GM23338 (cell line): Measurements from ENCODE around the gene NKAIN2. TPM values are rescaled to one million over a fixed set of nuclear protein-coding genes. Genes with fewer than 3 reads are reported as not detected.

Experiments used
- ATAC-seq: fragments of 200-7000 bp; cut with Tn5 transposase; 3 replicates; pipeline ENCODE4 v1.9.1; 2020
- DNase-seq: peaks from one replicate; pipeline ENCODE4 v3.0.0-alpha.2; 2015; ENCODE audit warnings: low spot score
- H2AFZ ChIP-seq: fragments of 200-600 bp; sonication (generic); 2 replicates; pipeline ENCODE4 v1.8.0; 2016; ENCODE audit warnings: antibody characterized with exemption, mild to moderate bottlenecking, moderate library complexity
- H3F3A ChIP-seq: fragments of 200-600 bp; sonication (generic); replicated peaks from 2 replicates; pipeline ENCODE4 v1.8.0; 2017; ENCODE audit warnings: antibody characterized with exemption, mixed run types, low read depth
- H3K27ac ChIP-seq: fragments of 200-600 bp; sonication (generic); 2 replicates; pipeline ENCODE4 v1.6.1; 2016; ENCODE audit warnings: low read depth
- H3K27me3 ChIP-seq: fragments of 200-600 bp; sonication (generic); 2 replicates; pipeline ENCODE4 v1.8.0; 2016; ENCODE audit warnings: mild to moderate bottlenecking, mixed run types, moderate library complexity; ENCODE audit not compliant: insufficient read depth
- H3K36me3 ChIP-seq: fragments of 200-600 bp; sonication (generic); 2 replicates; pipeline ENCODE4 v1.8.0; 2016; ENCODE audit warnings: mild to moderate bottlenecking; ENCODE audit not compliant: insufficient read depth
- H3K4me1 ChIP-seq: fragments of 200-600 bp; sonication (generic); 2 replicates; pipeline ENCODE4 v1.8.0; 2016; ENCODE audit warnings: mild to moderate bottlenecking, moderate library complexity; ENCODE audit not compliant: insufficient read depth
- H3K4me2 ChIP-seq: fragments of 200-600 bp; sonication (generic); 2 replicates; pipeline ENCODE4 v1.7.1; 2017; ENCODE audit warnings: mixed run types
- H3K4me3 ChIP-seq: fragments of 200-600 bp; sonication (generic); 2 replicates; pipeline ENCODE4 v1.6.1; 2016; ENCODE audit warnings: mixed run types
- H3K79me2 ChIP-seq: fragments of 200-600 bp; sonication (generic); replicated peaks from 2 replicates; pipeline ENCODE4 v1.8.0; 2017; ENCODE audit warnings: mild to moderate bottlenecking; ENCODE audit not compliant: insufficient read depth
- H3K9me2 ChIP-seq: fragments of 200-600 bp; sonication (generic); 2 replicates; pipeline ENCODE4 v1.8.0; 2017; ENCODE audit not compliant: insufficient read depth
- H4K20me1 ChIP-seq: fragments of 200-600 bp; sonication (generic); replicated peaks from 2 replicates; pipeline ENCODE4 v1.8.0; 2017; ENCODE audit warnings: mild to moderate bottlenecking; ENCODE audit not compliant: insufficient read depth
- H3K27ac Mint-ChIP-seq: 2 replicates; pipeline ENCODE4 v1.8.0; 2020; ENCODE audit warnings: inconsistent platforms, mild to moderate bottlenecking, moderate library complexity, mixed read lengths
- H3K27me3 Mint-ChIP-seq: 3 replicates; pipeline ENCODE4 v1.8.0; 2022; ENCODE audit warnings: low read depth, mild to moderate bottlenecking, moderate library complexity, mixed read lengths, inconsistent platforms; ENCODE audit not compliant: insufficient read depth, poor library complexity
- H3K36me3 Mint-ChIP-seq: 3 replicates; pipeline ENCODE4 v1.8.0; 2021; ENCODE audit warnings: low read depth, mild to moderate bottlenecking, inconsistent platforms, moderate library complexity, mixed read lengths
- H3K4me1 Mint-ChIP-seq: 3 replicates; pipeline ENCODE4 v1.8.0; 2020; ENCODE audit warnings: mild to moderate bottlenecking, inconsistent platforms, mixed read lengths
- H3K4me3 Mint-ChIP-seq: 3 replicates; pipeline ENCODE4 v1.8.0; 2021; ENCODE audit warnings: moderate library complexity, mild to moderate bottlenecking, inconsistent platforms, mixed read lengths
- H3K9me3 Mint-ChIP-seq: 3 replicates; pipeline ENCODE4 v1.8.0; 2020; ENCODE audit warnings: moderate library complexity, mild to moderate bottlenecking, inconsistent platforms, mixed read lengths
- EZH2 ChIP-seq: fragments of 200-600 bp; sonication (generic); IDR thresholded peaks from one replicate; pipeline ENCODE4 v1.8.0; 2017; ENCODE audit warnings: antibody characterized with exemption, mild to moderate bottlenecking, low read depth; ENCODE audit not compliant: unreplicated experiment
- EZH2phosphoT487 ChIP-seq: fragments of 200-600 bp; sonication (generic); IDR thresholded peaks from one replicate; pipeline ENCODE4 v1.8.1; 2018; ENCODE audit warnings: antibody characterized with exemption; ENCODE audit not compliant: unreplicated experiment
- NANOG ChIP-seq: IDR thresholded peaks from 2 replicates; pipeline ENCODE4 v1.6.1; 2016; ENCODE audit warnings: antibody characterized with exemption, borderline replicate concordance
- POLR2AphosphoS5 ChIP-seq: IDR thresholded peaks from 2 replicates; pipeline ENCODE4 v1.6.1; 2016; ENCODE audit warnings: antibody characterized with exemption, low read depth
- ZNF114 ChIP-seq: fragments of 250-450 bp; sonication (Bioruptor Pico); IDR thresholded peaks from 2 replicates; pipeline ENCODE4 v1.5.0; 2020; ENCODE audit warnings: mild to moderate bottlenecking, moderate library complexity
- polyA plus RNA-seq: library from polyadenylated mRNA; unstranded; fragments of >200 nt; fragmentation: Nextera tagmentation; extraction: Ambion mirVana; gene quantifications from 2 replicates; pipeline ENCODE4 v1.2.1, GENCODE V29; 2016
- total RNA-seq: library from RNA; depleted of rRNA; stranded (reverse); fragments of >200 nt; shearing (Covaris generic); gene quantifications from 2 replicates; pipeline ENCODE4 v1.2.3, GENCODE V29; 2014
- TF ChIP-seq, protein P1 (sequence below), 2 experiments: fragments of 200-600 bp in 1 of 2; sonication (generic) in 1 of 2; conservative IDR thresholded peaks; 2 replicates each; pipeline versions ENCODE4 v1.5.1 to v1.6.1; 2016 to 2017; ENCODE audit warnings: antibody characterized with exemption in 2 of 2, low read depth in 2 of 2, mild to moderate bottlenecking in 2 of 2, moderate library complexity in 1 of 2
- TF ChIP-seq, protein P2 (sequence below): fragments of 250-450 bp; sonication (Bioruptor Pico); IDR thresholded peaks from 2 replicates; pipeline ENCODE4 v1.5.0; 2020; ENCODE audit warnings: mild to moderate bottlenecking, moderate library complexity
- TF ChIP-seq, protein P3 (sequence below): IDR thresholded peaks from one replicate; pipeline ENCODE4 v1.6.1; 2018; ENCODE audit warnings: antibody characterized with exemption; ENCODE audit not compliant: unreplicated experiment

NKAIN2 gene
- total and polyA plus RNA-seq, 2 experiments from 2014 or later: 0.39 to 1.1 TPM

DNA sequence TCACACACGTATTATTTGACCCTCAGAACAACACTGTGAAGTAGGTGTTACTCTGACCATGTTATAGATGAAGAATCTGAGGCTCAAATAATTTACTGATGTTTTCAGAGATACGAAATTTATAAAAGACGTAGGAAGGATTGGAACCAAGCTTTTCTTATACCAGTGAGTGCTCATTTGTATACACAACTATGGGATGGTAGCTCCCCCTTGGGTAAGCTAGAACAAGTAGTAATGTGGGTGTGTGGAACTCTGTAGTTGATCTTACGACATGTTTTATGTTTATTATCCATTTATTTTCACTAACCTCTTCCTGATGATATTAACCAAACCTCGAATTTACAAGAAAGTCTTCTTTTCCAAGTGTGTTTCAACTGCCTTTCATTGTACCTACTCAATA is 248.5 kb downstream of the NKAIN2 start:
- no peaks in the 10 kb centered on the region for H3K27me3 ChIP-seq
- no peak for ATAC-seq
- no peaks in the 10 kb centered on the region for H3K9me2 ChIP-seq
- H3K36me3 ChIP-seq: no peaks in the 10 kb centered on the region
- no peaks in the 10 kb centered on the region; the same call in 1 of the 3 replicates for H3K4me1 Mint-ChIP-seq
- no peak overlapping the region for H2AFZ ChIP-seq
- no peak overlapping the region for H3K4me3 ChIP-seq
- H3K27ac Mint-ChIP-seq: no peak overlapping the region
- H3K4me2 ChIP-seq: no peak overlapping the region
- no peak overlapping the region for H3K27ac ChIP-seq
- TF ChIP-seq EZH2phosphoT487 (no peak), EZH2 (no peak), NANOG (no peak), POLR2AphosphoS5 (no peak), ZNF114 (CRISPR knock-in tag) (no peak)
- TF ChIP-seq, protein P1, sequence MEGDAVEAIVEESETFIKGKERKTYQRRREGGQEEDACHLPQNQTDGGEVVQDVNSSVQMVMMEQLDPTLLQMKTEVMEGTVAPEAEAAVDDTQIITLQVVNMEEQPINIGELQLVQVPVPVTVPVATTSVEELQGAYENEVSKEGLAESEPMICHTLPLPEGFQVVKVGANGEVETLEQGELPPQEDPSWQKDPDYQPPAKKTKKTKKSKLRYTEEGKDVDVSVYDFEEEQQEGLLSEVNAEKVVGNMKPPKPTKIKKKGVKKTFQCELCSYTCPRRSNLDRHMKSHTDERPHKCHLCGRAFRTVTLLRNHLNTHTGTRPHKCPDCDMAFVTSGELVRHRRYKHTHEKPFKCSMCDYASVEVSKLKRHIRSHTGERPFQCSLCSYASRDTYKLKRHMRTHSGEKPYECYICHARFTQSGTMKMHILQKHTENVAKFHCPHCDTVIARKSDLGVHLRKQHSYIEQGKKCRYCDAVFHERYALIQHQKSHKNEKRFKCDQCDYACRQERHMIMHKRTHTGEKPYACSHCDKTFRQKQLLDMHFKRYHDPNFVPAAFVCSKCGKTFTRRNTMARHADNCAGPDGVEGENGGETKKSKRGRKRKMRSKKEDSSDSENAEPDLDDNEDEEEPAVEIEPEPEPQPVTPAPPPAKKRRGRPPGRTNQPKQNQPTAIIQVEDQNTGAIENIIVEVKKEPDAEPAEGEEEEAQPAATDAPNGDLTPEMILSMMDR (conservative IDR thresholded peaks at IDR 0.05; ENCODE audit: low read depth in 2 of 2): peak in 1 of 2 experiments; percentile 30; a peak in 2 of 4 replicates
- TF ChIP-seq, protein P2, sequence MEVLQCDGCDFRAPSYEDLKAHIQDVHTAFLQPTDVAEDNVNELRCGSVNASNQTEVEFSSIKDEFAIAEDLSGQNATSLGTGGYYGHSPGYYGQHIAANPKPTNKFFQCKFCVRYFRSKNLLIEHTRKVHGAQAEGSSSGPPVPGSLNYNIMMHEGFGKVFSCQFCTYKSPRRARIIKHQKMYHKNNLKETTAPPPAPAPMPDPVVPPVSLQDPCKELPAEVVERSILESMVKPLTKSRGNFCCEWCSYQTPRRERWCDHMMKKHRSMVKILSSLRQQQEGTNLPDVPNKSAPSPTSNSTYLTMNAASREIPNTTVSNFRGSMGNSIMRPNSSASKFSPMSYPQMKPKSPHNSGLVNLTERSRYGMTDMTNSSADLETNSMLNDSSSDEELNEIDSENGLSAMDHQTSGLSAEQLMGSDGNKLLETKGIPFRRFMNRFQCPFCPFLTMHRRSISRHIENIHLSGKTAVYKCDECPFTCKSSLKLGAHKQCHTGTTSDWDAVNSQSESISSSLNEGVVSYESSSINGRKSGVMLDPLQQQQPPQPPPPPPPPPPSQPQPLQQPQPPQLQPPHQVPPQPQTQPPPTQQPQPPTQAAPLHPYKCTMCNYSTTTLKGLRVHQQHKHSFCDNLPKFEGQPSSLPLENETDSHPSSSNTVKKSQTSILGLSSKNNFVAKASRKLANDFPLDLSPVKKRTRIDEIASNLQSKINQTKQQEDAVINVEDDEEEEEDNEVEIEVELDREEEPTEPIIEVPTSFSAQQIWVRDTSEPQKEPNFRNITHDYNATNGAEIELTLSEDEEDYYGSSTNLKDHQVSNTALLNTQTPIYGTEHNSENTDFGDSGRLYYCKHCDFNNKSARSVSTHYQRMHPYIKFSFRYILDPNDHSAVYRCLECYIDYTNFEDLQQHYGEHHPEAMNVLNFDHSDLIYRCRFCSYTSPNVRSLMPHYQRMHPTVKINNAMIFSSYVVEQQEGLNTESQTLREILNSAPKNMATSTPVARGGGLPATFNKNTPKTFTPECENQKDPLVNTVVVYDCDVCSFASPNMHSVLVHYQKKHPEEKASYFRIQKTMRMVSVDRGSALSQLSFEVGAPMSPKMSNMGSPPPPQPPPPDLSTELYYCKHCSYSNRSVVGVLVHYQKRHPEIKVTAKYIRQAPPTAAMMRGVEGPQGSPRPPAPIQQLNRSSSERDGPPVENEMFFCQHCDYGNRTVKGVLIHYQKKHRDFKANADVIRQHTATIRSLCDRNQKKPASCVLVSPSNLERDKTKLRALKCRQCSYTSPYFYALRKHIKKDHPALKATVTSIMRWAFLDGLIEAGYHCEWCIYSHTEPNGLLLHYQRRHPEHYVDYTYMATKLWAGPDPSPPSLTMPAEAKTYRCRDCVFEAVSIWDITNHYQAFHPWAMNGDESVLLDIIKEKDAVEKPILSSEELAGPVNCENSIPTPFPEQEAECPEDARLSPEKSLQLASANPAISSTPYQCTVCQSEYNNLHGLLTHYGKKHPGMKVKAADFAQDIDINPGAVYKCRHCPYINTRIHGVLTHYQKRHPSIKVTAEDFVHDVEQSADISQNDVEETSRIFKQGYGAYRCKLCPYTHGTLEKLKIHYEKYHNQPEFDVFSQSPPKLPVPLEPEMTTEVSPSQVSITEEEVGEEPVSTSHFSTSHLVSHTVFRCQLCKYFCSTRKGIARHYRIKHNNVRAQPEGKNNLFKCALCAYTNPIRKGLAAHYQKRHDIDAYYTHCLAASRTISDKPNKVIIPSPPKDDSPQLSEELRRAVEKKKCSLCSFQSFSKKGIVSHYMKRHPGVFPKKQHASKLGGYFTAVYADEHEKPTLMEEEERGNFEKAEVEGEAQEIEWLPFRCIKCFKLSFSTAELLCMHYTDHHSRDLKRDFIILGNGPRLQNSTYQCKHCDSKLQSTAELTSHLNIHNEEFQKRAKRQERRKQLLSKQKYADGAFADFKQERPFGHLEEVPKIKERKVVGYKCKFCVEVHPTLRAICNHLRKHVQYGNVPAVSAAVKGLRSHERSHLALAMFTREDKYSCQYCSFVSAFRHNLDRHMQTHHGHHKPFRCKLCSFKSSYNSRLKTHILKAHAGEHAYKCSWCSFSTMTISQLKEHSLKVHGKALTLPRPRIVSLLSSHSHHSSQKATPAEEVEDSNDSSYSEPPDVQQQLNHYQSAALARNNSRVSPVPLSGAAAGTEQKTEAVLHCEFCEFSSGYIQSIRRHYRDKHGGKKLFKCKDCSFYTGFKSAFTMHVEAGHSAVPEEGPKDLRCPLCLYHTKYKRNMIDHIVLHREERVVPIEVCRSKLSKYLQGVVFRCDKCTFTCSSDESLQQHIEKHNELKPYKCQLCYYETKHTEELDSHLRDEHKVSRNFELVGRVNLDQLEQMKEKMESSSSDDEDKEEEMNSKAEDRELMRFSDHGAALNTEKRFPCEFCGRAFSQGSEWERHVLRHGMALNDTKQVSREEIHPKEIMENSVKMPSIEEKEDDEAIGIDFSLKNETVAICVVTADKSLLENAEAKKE: no peak
- TF ChIP-seq, protein P3, sequence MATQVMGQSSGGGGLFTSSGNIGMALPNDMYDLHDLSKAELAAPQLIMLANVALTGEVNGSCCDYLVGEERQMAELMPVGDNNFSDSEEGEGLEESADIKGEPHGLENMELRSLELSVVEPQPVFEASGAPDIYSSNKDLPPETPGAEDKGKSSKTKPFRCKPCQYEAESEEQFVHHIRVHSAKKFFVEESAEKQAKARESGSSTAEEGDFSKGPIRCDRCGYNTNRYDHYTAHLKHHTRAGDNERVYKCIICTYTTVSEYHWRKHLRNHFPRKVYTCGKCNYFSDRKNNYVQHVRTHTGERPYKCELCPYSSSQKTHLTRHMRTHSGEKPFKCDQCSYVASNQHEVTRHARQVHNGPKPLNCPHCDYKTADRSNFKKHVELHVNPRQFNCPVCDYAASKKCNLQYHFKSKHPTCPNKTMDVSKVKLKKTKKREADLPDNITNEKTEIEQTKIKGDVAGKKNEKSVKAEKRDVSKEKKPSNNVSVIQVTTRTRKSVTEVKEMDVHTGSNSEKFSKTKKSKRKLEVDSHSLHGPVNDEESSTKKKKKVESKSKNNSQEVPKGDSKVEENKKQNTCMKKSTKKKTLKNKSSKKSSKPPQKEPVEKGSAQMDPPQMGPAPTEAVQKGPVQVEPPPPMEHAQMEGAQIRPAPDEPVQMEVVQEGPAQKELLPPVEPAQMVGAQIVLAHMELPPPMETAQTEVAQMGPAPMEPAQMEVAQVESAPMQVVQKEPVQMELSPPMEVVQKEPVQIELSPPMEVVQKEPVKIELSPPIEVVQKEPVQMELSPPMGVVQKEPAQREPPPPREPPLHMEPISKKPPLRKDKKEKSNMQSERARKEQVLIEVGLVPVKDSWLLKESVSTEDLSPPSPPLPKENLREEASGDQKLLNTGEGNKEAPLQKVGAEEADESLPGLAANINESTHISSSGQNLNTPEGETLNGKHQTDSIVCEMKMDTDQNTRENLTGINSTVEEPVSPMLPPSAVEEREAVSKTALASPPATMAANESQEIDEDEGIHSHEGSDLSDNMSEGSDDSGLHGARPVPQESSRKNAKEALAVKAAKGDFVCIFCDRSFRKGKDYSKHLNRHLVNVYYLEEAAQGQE: no peak
- no peaks in the 10 kb centered on the region for H3F3A ChIP-seq
- H3K79me2 ChIP-seq: no peaks in the 10 kb centered on the region
- no peaks in the 10 kb centered on the region for H3K9me3 Mint-ChIP-seq
- H3K36me3 Mint-ChIP-seq: no peaks in the 10 kb centered on the region
- H3K4me3 Mint-ChIP-seq: no peak overlapping the region
- no peaks in the 10 kb centered on the region for H4K20me1 ChIP-seq
- no peaks in the 10 kb centered on the region for H3K4me1 ChIP-seq
- DNase-seq: no peak
- no peaks in the 10 kb centered on the region for H3K27me3 Mint-ChIP-seq
